Breast epithelium (tissue), 4 donors: ENCODE measurements around the gene LTBP2. TPM values are rescaled to one million over a fixed set of nuclear protein-coding genes. Genes with fewer than 3 reads are reported as not detected.

Source experiments
- DNase-seq, 2 donors: peaks; one replicate each; pipeline ENCODE4 v3.0.0-alpha.2; 2019; ENCODE audit warnings: low spot score in 2 of 2
- H3K27ac ChIP-seq, 2 donors: fragments of 200-600 bp; sonication (generic) in 1 of 2; one replicate each; pipeline ENCODE4 v1.5.1; 2016 to 2019; ENCODE audit warnings: mild to moderate bottlenecking in 1 of 2
- H3K27me3 ChIP-seq, 2 donors: fragments of 200-600 bp; sonication (generic) in 1 of 2; one replicate each; pipeline versions ENCODE4 v1.5.1 to v1.6.0; 2017 to 2019; ENCODE audit warnings: control low read depth in 1 of 2, mild to moderate bottlenecking in 1 of 2
- H3K36me3 ChIP-seq: fragments of 200-600 bp; one replicate; pipeline ENCODE4 v1.5.1; 2019
- H3K4me1 ChIP-seq, 2 donors: fragments of 200-600 bp; sonication (generic); one replicate each; pipeline ENCODE4 v1.5.1; 2016 to 2019; ENCODE audit warnings: control low read depth in 1 of 2
- H3K4me3 ChIP-seq, 3 donors: fragments of 200-600 bp; sonication (generic); 1 replicate in 2 of 3; 2 replicates in 1 of 3; pipeline ENCODE4 v1.5.1; 2016 to 2019; ENCODE audit warnings: mild to moderate bottlenecking in 3 of 3, moderate library complexity in 2 of 3
- H3K9me3 ChIP-seq, 2 donors: fragments of 200-600 bp; sonication (generic) in 1 of 2; one replicate each; pipeline ENCODE4 v1.5.1; 2016 to 2019; ENCODE audit warnings: control low read depth in 1 of 2
- CTCF ChIP-seq, 3 donors: fragments of 450-650 bp; IDR thresholded peaks; one replicate each; pipeline ENCODE4 v1.5.1; 2016 to 2017; ENCODE audit warnings: antibody characterized with exemption in 3 of 3, mild to moderate bottlenecking in 3 of 3, moderate library complexity in 3 of 3
- POLR2A ChIP-seq: fragments of 450-650 bp; IDR thresholded peaks from one replicate; pipeline ENCODE4 v1.6.1; 2016; ENCODE audit warnings: antibody characterized with exemption, mild to moderate bottlenecking, moderate library complexity
- POLR2AphosphoS5 ChIP-seq, 3 donors: sonication (generic); formaldehyde crosslinking; IDR thresholded peaks; one replicate each; pipeline ENCODE4 v1.6.1; 2017; ENCODE audit warnings: antibody characterized with exemption in 3 of 3
- intact Hi-C: fragments of 100-400 bp; cut with DNase I; formaldehyde crosslinking; loops from one replicate; pipeline ENCODE4 v1.15.1; 2023; ENCODE audit warnings: low total_unique reads
- total RNA-seq, 3 donors: library from RNA; depleted of rRNA; stranded (reverse); fragments of >200 nt; gene quantifications; one replicate each; pipeline ENCODE4 v1.1.0, GENCODE V29; 2016

Gene LTBP2
- total RNA-seq, 3 donors from 2014 or later, result 34.7 to 91.1 (median 79.0) TPM

- no peaks in the 10 kb centered on the region for H3K36me3 ChIP-seq
- peak overlapping the region in 1 of 2 donors; percentile 32 for H3K27ac ChIP-seq
- no peak for TF ChIP-seq POLR2AphosphoS5 (IDR thresholded peaks at IDR 0.05)
- TF ChIP-seq CTCF (IDR thresholded peaks at IDR 0.05), result no peak
- TF ChIP-seq POLR2A, result no peak
- H3K9me3 ChIP-seq, result no peaks in the 10 kb centered on the region
- intact Hi-C loops, result no loop called here
- H3K4me1 ChIP-seq, result no peaks in the 10 kb centered on the region
- peak in 1 of 2 donors; percentile 13 for DNase-seq
- H3K4me3 ChIP-seq, result no peak overlapping the region
- no peaks in the 10 kb centered on the region for H3K27me3 ChIP-seq
Measured at GRCh38 chr14:74507085-74507484, 105.0 kb downstream of the LTBP2 start.

- Histone ChIP-seq H3K27ac (peak overlapping the region; percentile 13 to 19), H3K4me1 (no peaks in the 10 kb centered on the region), H3K9me3 (no peaks in the 10 kb centered on the region), H3K27me3 (no peaks in the 10 kb centered on the region), H3K4me3 (no peak overlapping the region), H3K36me3 (no peaks in the 10 kb centered on the region)
- intact Hi-C loops, result no loop called here
- peak in 1 of 2 donors; percentile 18 for DNase-seq
- TF ChIP-seq POLR2A, result no peak
Measured at GRCh38 chr14:74506411-74506851, 105.6 kb downstream of the LTBP2 start.

GRCh38 chr14:74505831-74506230 lies 106.2 kb downstream of the LTBP2 start:
- Histone ChIP-seq H3K4me1 (no peaks in the 10 kb centered on the region), H3K27ac (peak overlapping the region; percentile 13 to 19), H3K27me3 (no peaks in the 10 kb centered on the region), H3K9me3 (no peaks in the 10 kb centered on the region), H3K4me3 (no peak overlapping the region), H3K36me3 (no peaks in the 10 kb centered on the region)
- DNase-seq, result peak in 1 of 2 donors; percentile 15
- intact Hi-C loops, result no loop called here
- TF ChIP-seq POLR2AphosphoS5 (IDR thresholded peaks at IDR 0.05) (no peak), CTCF (IDR thresholded peaks at IDR 0.05) (no peak)

- Histone ChIP-seq H3K27ac (peak overlapping the region in 1 of 2 donors; percentile 19), H3K36me3 (no peaks in the 10 kb centered on the region), H3K9me3 (no peaks in the 10 kb centered on the region), H3K4me3 (no peak overlapping the region), H3K27me3 (no peaks in the 10 kb centered on the region), H3K4me1 (no peaks in the 10 kb centered on the region)
- TF ChIP-seq CTCF (IDR thresholded peaks at IDR 0.05) (no peak), POLR2A (no peak), POLR2AphosphoS5 (IDR thresholded peaks at IDR 0.05) (no peak)
- DNase-seq, result no peak
- intact Hi-C loops, result no loop called here
Measured at GRCh38 chr14:74504874-74505720, 106.9 kb downstream of the LTBP2 start.

- intact Hi-C loops, result no loop called here
- DNase-seq, result no peak
Measured at GRCh38 chr14:74504412-74504811, 107.6 kb downstream of the LTBP2 start.

More at GRCh38 chr14:74504412-74504811, 107.6 kb downstream of the LTBP2 start:
- no peak for TF ChIP-seq POLR2A
- TF ChIP-seq CTCF (IDR thresholded peaks at IDR 0.05), result no peak
- TF ChIP-seq POLR2AphosphoS5 (IDR thresholded peaks at IDR 0.05), result no peak
- Histone ChIP-seq H3K4me1 (no peaks in the 10 kb centered on the region), H3K36me3 (no peaks in the 10 kb centered on the region), H3K27me3 (no peaks in the 10 kb centered on the region), H3K4me3 (no peak overlapping the region), H3K27ac (no peak overlapping the region), H3K9me3 (no peaks in the 10 kb centered on the region)
